GM19099 (cell line): ENCODE measurements around the gene VPS39.

Source experiments
- POLR2A ChIP-seq: IDR thresholded peaks from 3 replicates; pipeline ENCODE4 v1.6.1; 2011; ENCODE audit warnings: low read depth; ENCODE audit not compliant: insufficient read length; ENCODE audit errors: extremely low read depth

VPS39 gene

GRCh38 chr15:42155546-42156242, 52.4 kb downstream of the VPS39 start:
- no peak for TF ChIP-seq POLR2A

DNA sequence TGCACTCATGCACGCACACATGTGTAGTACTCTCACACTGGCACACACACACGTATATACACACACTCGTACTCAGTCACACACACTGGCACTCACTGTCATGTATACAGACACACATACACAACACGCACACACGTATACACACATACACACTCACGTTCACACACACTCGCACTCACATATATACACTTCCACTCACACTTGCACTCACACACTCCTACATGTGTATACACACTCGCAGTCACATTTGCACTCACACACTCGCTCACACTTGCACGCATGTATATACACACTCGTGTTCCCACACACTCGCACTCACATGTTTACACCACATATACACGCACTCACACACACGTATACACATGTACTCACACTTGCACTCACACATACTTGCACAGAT, 53.1 kb downstream of the VPS39 start:
- TF ChIP-seq POLR2A = no peak

- no peak for TF ChIP-seq POLR2A
These were observed 53.7 kb downstream of the VPS39 start for GRCh38 chr15:42154212-42154941.

DNA sequence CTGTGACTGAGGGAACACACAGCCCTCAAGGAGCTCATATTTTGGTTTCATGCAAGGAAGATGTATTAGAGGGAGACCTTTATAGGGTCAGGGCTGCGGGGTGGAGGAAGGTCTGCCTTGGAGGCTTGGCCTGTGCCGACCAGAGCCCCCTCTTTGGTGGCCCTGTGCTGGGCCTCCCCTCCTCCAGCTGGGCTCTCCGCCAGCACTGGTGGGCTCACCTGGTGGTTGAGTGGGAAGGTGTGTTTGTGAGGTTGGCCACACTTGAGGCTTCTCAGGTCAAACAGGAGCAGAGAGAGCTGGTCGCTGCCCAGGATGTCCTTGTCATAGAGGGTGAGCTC, 54.3 kb downstream of the VPS39 start:
- TF ChIP-seq POLR2A = no peak

GRCh38 chr15:42152921-42153698, 55.0 kb downstream of the VPS39 start:
- no peak for TF ChIP-seq POLR2A

DNA sequence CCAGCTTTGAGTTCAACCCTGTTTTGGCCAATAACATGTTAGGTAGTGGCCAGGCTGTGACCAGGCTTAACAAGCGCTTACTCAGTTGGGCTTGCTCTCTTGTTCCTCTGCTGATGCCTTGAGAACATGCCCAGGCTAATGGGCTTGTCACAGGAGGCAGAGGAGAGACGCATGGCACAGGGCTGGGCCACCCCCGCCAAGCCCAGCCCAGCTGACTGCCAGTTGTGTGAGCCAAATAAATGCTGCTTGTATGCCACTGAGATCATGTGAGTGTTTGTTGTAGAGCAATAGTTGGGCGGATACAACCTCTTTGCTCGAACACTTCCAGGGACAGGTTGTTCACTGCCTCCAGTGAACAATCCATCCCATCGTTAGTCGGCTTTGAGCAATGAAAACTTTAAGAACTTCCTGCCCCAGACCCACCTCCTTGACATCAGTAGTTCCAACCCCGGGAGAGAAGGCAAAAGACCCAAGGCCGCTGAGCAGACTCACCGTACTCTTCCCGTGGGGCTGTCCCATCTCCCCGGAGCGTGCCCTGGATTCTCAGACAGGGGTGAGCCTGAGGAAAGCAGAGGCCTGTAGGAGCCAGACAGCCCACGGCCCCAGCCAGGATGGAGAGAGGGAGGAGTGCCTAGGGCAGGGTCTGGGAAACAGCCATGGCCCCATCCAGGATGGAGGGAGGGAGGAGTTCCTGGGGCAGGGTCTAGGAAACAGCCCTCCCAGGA, 55.7 kb downstream of the VPS39 start:
- TF ChIP-seq POLR2A = no peak

DNA sequence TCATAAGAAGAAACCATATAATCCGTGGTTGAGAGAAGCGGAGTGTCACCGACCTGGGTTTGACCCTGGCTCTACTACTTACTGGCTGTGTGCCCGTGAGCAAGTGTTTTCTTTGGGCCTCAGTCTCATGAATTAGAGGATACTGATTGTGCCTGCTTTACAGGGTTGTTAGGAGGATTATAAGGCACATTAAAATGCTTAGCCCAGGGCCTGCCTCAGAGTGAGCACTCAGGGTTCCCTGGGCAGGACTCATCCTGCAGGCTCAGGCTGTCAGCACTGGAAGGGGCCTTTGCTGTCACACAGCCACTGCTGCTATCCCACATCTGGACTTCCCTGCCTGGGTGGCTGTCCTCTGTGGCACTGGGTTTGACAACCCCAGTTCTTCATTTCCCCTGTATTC, 56.4 kb downstream of the VPS39 start:
- TF ChIP-seq POLR2A = no peak

DNA sequence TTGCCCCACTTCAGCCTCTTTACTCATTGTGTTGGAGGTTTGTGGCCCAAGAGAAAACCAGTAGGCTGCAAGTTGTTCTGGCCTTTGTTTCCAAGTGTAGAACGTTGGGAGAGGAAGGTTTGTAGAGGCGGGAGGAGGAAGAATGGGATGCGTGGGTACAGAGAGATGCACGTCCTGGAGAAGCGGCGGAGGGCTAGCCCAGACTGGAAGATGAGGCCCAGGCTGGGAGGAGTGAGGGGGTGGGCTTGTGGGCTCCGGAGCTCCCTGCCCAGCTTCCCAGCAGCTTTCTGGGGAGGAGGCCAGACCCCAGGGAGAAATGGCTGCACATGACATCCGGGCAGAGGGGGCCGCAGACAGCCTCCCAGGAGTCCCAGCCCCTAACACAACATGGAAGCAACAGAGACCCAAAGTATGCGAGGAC, 57.0 kb downstream of the VPS39 start:
- no peak for TF ChIP-seq POLR2A

- TF ChIP-seq POLR2A = no peak
These were observed 57.7 kb downstream of the VPS39 start for GRCh38 chr15:42150219-42150970.

GRCh38 chr15:42149493-42150218, 58.4 kb downstream of the VPS39 start:
- TF ChIP-seq POLR2A = no peak

GRCh38 chr15:42148808-42149492, 59.2 kb downstream of the VPS39 start:
- TF ChIP-seq POLR2A = no peak

DNA sequence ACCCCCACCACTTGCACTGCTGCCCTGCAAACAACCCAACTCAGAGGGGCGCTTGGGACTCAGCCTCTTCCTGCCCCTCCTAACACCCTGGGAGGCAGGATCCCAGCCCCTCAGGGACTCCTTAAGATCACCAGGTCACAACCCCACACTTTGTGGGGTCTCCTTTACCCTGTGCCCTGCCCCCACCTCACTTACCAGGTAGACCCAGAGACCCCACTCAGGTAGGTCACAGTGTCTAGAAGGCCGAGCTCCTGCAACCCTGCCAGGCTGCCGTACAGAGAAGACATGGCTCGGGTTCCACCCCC, 60.7 kb downstream of the VPS39 start:
- TF ChIP-seq POLR2A = no peak
